GM21723 (cell line): ENCODE measurements around the gene JAM2.
"Not testable (repeated sequence)": the region's sequence is repeated elsewhere in the genome, so short reads cannot be mapped to it uniquely, and the experiment has no call there.

ENCODE experiments used
- ATAC-seq: cut with Tn5 transposase; IDR thresholded peaks from one replicate; pipeline ENCODE4 v1.9.1; 2021; ENCODE audit warnings: mild to moderate bottlenecking, moderate library complexity; ENCODE audit not compliant: unreplicated experiment

Gene JAM2, protein sequence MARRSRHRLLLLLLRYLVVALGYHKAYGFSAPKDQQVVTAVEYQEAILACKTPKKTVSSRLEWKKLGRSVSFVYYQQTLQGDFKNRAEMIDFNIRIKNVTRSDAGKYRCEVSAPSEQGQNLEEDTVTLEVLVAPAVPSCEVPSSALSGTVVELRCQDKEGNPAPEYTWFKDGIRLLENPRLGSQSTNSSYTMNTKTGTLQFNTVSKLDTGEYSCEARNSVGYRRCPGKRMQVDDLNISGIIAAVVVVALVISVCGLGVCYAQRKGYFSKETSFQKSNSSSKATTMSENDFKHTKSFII

GRCh38 chr21:25638660-25639550 is at the start of gene JAM2:
JAM2 (plus strand) TSS chr21:25639258; CDS start chr21:25639822, 564 bp downstream.
- ATAC-seq = peak; percentile 65

GRCh38 chr21:25589887-25590286 is 49.2 kb upstream of the JAM2 start:
- no peak for ATAC-seq

- ATAC-seq = peak; percentile 93
These were observed 31.7 kb upstream of the JAM2 start, which contains the start of gene MRPL39 for GRCh38 chr21:25607151-25608043. MRPL39 (minus strand) TSS chr21:25607481; CDS start chr21:25607475, 6 bp downstream.

DNA sequence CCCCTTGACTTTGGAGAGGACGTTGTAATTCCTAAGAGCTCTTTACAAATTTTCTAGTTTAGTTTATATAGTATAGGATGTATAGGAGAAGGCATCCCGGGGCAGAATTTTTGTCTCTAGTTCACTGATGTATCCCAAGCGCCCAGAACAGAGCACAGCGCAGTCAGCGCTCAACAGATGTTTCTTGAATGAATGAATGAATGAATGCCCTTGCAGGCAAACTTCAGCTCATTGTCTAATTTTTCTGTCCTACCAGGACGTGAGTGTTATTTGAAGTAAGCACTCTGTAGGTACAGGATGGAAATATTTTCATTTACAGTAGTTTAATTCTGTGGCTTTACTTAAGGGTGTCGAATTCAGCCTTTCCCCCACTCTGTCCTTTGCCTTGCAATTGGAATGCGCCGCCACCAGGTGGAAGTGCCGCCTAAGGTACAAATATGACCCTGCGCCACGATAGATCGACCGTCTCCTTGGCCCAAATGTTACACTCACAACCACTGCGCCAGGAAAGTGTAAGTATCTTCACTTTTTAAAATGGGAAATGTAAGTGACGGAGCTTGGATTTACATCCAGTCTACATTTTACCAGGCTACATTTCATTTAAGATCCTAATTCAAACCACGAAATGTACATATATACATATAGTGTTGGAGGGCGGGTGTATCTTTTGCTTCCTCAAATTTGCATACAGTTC is 30.9 kb upstream of the JAM2 start:
- ATAC-seq = peak; percentile 84

GRCh38 chr21:25614441-25614840 is 24.6 kb upstream of the JAM2 start:
- no peak for ATAC-seq

GRCh38 chr21:25615880-25616279 is 23.2 kb upstream of the JAM2 start:
- ATAC-seq = no peak

- ATAC-seq = no peak
These were observed 19.9 kb upstream of the JAM2 start for GRCh38 chr21:25619198-25619597.

GRCh38 chr21:25624511-25624910 is 14.5 kb upstream of the JAM2 start:
- no peak for ATAC-seq

DNA sequence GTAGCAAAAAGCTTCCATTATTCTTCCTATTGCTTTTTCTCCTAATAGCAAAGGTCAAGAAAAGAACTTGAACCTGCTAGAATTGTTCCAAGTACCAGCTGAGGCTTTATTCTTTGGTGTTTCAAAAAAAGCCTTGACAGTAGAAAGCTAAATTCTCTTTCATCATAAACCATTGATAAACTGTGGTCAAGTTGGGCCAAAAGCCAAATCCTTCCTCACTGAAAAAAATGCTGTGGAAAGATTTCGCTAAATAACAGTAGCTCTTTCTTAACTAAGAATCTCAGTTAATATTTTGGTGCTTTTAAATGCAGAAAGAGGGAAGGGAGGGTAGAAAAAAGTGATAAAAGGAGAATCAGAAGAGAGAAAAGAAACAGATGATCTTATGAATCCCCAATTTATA is 14.0 kb upstream of the JAM2 start:
- no peak for ATAC-seq

DNA sequence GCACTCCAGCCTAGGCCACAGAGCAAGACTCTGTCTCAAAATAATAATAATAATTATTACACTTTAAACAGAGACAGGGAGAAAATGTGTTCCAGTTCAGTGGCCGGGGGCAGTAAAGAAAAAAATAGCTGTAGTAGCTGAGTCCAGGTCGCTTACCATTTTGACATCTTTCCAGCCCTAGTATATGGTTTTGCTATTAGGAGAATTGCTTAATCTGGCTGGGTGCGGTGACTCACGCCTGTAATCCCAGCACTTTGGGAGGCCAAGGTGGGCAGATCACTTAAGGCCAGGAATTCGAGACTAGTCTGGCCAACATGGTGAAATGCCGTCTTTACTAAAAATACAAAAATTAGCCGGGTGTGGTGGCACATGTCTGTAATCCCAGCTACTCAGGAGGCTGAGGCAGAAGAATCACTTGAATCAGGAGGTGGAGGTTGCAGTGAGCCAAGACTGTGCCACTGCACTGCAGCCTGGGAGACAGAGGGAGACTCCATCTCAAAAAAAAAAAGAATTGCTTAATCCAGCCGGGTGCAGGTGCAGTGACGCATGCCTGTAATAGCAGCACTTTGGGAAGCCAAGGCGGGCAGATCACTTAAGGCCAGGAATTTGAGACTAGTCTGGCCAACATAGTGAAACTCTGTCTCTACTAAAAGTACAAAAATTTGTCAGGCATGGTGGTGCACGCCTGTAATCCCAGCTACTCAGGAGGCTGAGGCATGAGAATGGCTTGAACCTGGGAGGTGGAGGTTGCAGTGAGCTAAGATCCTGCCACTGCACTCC is 13.1 kb upstream of the JAM2 start:
- ATAC-seq = not testable (repeated sequence)

DNA sequence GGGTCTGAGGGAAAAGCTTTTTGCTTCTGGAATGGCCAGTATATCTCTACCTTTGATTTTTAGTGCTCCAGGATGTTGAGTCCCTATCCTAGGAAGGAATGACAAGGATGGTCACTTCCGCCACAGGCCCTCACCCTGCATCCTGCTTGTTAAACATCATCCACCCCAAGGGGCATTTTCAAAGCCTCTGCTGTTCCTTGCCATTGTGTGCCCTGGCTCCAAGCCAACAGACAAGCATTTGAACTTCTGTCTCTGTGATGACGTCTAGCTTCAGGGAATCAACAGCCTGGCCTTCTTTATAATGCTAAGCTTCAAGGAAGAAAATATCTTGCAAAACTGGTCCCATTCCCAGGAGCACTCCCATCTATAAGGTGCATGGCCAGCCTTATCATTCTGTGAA is 12.3 kb upstream of the JAM2 start:
- ATAC-seq = no peak

- no peak for ATAC-seq
These were observed 6.8 kb upstream of the JAM2 start for GRCh38 chr21:25632296-25632695.

- no peak for ATAC-seq
These were observed 3.7 kb upstream of the JAM2 start for GRCh38 chr21:25635310-25635709.

DNA sequence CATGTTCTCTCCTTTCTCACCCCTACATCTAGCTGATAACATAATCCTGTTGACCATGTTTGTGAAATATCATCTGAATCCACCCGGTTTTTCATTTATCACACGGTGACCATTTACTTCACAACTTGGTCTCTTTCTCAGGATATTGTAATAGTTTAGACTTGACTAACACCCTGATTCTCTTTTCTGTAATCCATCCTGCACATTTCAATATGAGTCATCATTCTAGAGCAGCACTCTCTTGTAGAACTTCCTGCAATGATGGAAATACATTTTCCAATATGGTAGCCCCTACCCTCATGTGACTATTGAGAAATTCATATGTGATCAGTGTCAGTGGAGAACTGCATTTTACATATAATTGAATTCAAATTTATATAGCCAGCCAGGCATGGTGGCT is 2.3 kb upstream of the JAM2 start:
- ATAC-seq = no peak

- no peak for ATAC-seq
These were observed 1.0 kb upstream of the JAM2 start for GRCh38 chr21:25637851-25638659.

DNA sequence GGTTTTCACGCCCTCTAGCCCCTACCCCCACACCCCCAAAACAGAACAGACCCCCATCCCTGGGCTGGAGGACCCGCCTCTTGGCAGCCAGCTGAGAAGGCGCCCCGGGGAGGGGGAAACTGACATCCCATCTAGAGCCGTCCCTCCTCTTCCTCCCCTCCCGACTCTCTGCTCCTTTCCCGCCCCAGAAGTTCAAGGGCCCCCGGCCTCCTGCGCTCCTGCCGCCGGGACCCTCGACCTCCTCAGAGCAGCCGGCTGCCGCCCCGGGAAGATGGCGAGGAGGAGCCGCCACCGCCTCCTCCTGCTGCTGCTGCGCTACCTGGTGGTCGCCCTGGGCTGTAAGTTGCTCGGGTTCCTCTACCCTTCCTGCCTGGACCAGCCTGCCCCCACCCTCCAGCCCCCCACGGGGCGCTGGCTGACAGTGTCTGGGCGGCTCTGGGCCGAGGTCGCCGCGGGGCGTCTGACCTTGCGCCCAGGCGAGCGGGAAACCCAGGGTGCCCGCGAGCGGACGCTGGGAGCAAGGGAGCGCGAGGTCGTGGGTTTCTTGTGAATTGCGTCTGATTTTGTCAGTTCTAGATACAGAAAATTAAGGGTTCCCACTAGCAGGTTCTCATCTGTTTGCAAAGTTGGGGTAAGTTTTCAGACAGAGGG is 618 bp downstream of the JAM2 start:
- ATAC-seq = peak; percentile 73

- peak; percentile 16 for ATAC-seq
These were observed 1.3 kb downstream of the JAM2 start for GRCh38 chr21:25640202-25640942.

GRCh38 chr21:25640943-25641292 is 1.9 kb downstream of the JAM2 start:
- no peak for ATAC-seq
